Measurements from ENCODE around the gene CCL19. TPM values are rescaled to one million over a fixed set of nuclear protein-coding genes. Genes with fewer than 3 reads are reported as not detected.
A peak's percentile ranks its signal among the peaks of the same experiment; 100 is the strongest.

CCL19 gene
- polyA plus RNA-seq, 1 donor, result 3.9 TPM

- Histone ChIP-seq H3K4me1 (ENCODE audit: control insufficient read depth, insufficient read depth, low read length) (peaks cover 9% of the 10 kb centered on the region), H3K4me3 (ENCODE audit: low read length) (peak overlapping the region; percentile 92), H3K27ac (ENCODE audit: low read length) (peak overlapping the region; percentile 83), H3K9me3 (ENCODE audit: control insufficient read depth, low read depth, low read length) (no peaks in the 10 kb centered on the region), H3K36me3 (ENCODE audit: control insufficient read depth, insufficient read depth, low read length) (peaks cover 31% of the 10 kb centered on the region), H3K27me3 (ENCODE audit: control insufficient read depth, insufficient read depth, low read length) (no peaks in the 10 kb centered on the region)
- peak; percentile 75 to 86 for DNase-seq
- WGBS (ENCODE audit: insufficient coverage, low lambda C conversion rate), result no CpG with 5 or more reads among the region's 18 CpGs
Observed at GRCh38 chr9:34664281-34665066, 26.6 kb downstream of the CCL19 start.

DNA sequence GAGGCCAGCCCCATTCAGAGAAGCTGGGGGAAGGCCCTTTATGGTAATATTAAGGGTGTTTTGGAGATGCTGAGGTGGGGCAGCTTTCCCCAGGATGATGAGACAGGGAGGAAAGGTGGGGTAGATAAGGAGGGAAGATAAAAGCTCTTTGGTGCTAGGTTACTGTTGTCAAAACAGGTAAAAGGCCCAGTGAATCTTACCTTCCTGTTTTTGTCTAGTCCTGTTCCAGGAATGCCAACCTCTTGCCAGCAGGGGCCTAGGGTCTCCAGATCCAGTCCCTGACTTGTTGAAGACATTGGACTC lies 27.8 kb downstream of the CCL19 start:
- H3K27me3 ChIP-seq (ENCODE audit: control insufficient read depth, insufficient read depth, low read length), result no peaks in the 10 kb centered on the region
- peaks cover 31% of the 10 kb centered on the region for H3K36me3 ChIP-seq (ENCODE audit: control insufficient read depth, insufficient read depth, low read length)
- H3K4me1 ChIP-seq (ENCODE audit: control insufficient read depth, insufficient read depth, low read length), result peaks cover 9% of the 10 kb centered on the region
- no peak overlapping the region for H3K4me3 ChIP-seq (ENCODE audit: low read length)
- H3K9me3 ChIP-seq (ENCODE audit: control insufficient read depth, low read depth, low read length), result no peaks in the 10 kb centered on the region
- no peak for DNase-seq
- H3K27ac ChIP-seq (ENCODE audit: low read length), result no peak overlapping the region

DNA sequence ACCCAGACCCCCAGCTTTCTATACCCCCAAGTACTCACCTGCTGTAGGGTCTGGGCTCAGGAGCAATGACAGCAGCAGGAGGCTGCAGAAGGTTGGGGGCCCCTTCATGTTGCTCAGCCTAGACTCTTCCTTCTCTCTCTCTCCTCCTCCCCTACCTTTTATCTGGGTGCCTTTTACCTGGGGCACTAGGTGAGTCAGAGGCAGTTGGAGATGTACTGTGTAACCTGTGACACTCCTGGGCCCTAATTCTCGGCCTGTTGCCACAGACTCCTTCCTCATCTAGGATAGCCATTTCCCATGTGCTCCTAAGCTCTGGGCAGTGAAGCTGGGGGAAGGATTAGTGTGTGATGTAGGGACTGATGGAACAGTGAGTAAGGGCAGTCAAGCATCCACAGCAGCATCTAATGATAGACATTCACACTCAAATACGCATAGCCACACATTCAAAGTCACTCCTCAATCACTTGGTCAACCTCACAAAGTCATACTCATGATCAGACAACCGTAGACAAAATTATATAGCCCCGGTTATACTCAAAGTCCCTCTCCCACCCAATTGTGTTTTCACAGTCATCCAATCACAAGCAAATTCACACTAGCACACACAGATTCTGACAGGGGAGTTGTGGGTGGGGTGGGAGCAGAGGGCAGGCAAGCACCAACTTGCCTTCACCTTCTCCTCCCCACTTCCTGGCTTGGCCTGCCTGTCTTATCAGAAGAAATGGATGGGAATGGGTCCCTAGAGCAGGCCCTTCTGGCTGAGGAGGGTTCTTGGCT lies 28.4 kb downstream of the CCL19 start, which contains the start of gene CCL27:
Gene CCL27, minus strand, starts transcription at position 132 of the 777 bp plus-strand sequence. Its CDS starts 24 bp downstream, at position 108.
- peaks cover 9% of the 10 kb centered on the region for H3K4me1 ChIP-seq (ENCODE audit: control insufficient read depth, insufficient read depth, low read length)
- no peaks in the 10 kb centered on the region for H3K27me3 ChIP-seq (ENCODE audit: control insufficient read depth, insufficient read depth, low read length)
- H3K4me3 ChIP-seq (ENCODE audit: low read length), result no peak within 1 kb of the TSS
- no peaks in the 10 kb centered on the region for H3K9me3 ChIP-seq (ENCODE audit: control insufficient read depth, low read depth, low read length)
- no CpG with 5 or more reads among the region's 4 CpGs for WGBS (ENCODE audit: insufficient coverage, low lambda C conversion rate)
- H3K36me3 ChIP-seq (ENCODE audit: control insufficient read depth, insufficient read depth, low read length), result peaks cover 28% of the 10 kb centered on the region
- H3K27ac ChIP-seq (ENCODE audit: low read length), result no peak within 1 kb of the TSS
- DNase-seq, result no peak

GRCh38 chr9:34659592-34660253 lies 31.4 kb downstream of the CCL19 start:
- Histone ChIP-seq H3K4me3 (ENCODE audit: low read length) (no peak overlapping the region), H3K4me1 (ENCODE audit: control insufficient read depth, insufficient read depth, low read length) (peaks cover 4% of the 10 kb centered on the region), H3K9me3 (ENCODE audit: control insufficient read depth, low read depth, low read length) (no peaks in the 10 kb centered on the region), H3K27ac (ENCODE audit: low read length) (no peak overlapping the region), H3K27me3 (ENCODE audit: control insufficient read depth, insufficient read depth, low read length) (no peaks in the 10 kb centered on the region), H3K36me3 (ENCODE audit: control insufficient read depth, insufficient read depth, low read length) (peaks cover 35% of the 10 kb centered on the region)
- no peak for DNase-seq
- WGBS (ENCODE audit: insufficient coverage, low lambda C conversion rate), result no CpG with 5 or more reads among the region's 8 CpGs

DNA sequence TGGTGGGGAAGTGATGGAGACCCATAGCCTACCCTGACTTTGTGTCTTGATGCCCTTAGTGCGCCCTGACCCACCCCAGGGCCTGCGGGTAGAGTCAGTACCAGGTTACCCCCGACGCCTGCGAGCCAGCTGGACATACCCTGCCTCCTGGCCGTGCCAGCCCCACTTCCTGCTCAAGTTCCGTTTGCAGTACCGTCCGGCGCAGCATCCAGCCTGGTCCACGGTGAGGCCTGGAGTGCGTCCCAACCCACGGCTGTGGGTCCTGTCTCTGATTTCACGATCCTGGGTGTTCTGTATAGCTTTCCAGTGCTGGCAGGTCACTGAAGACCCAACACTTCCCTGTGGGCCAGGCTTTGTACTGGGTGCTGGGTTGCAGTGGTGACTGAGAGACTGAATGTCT lies 32.6 kb downstream of the CCL19 start:
- Histone ChIP-seq H3K36me3 (ENCODE audit: control insufficient read depth, insufficient read depth, low read length) (peaks cover 35% of the 10 kb centered on the region), H3K4me1 (ENCODE audit: control insufficient read depth, insufficient read depth, low read length) (peaks cover 12% of the 10 kb centered on the region), H3K4me3 (ENCODE audit: low read length) (no peak overlapping the region), H3K27ac (ENCODE audit: low read length) (no peak overlapping the region), H3K9me3 (ENCODE audit: control insufficient read depth, low read depth, low read length) (no peaks in the 10 kb centered on the region), H3K27me3 (ENCODE audit: control insufficient read depth, insufficient read depth, low read length) (no peaks in the 10 kb centered on the region)
- WGBS (ENCODE audit: insufficient coverage, low lambda C conversion rate), result no CpG with 5 or more reads among the region's 14 CpGs
- no peak for DNase-seq

- peaks cover 25% of the 10 kb centered on the region for H3K4me1 ChIP-seq (ENCODE audit: control insufficient read depth, insufficient read depth, low read length)
- no peaks in the 10 kb centered on the region for H3K27me3 ChIP-seq (ENCODE audit: control insufficient read depth, insufficient read depth, low read length)
- H3K36me3 ChIP-seq (ENCODE audit: control insufficient read depth, insufficient read depth, low read length), result peaks cover 25% of the 10 kb centered on the region
- no peak overlapping the region for H3K27ac ChIP-seq (ENCODE audit: low read length)
- no peak for DNase-seq
- no peaks in the 10 kb centered on the region for H3K9me3 ChIP-seq (ENCODE audit: control insufficient read depth, low read depth, low read length)
- WGBS (ENCODE audit: insufficient coverage, low lambda C conversion rate), result no CpG with 5 or more reads among the region's 5 CpGs
- H3K4me3 ChIP-seq (ENCODE audit: low read length), result no peak overlapping the region
Observed at GRCh38 chr9:34656992-34657391, 34.1 kb downstream of the CCL19 start.

GRCh38 chr9:34655394-34655793 lies 35.7 kb downstream of the CCL19 start:
- Histone ChIP-seq H3K4me1 (ENCODE audit: control insufficient read depth, insufficient read depth, low read length) (peaks cover 36% of the 10 kb centered on the region), H3K9me3 (ENCODE audit: control insufficient read depth, low read depth, low read length) (no peaks in the 10 kb centered on the region), H3K27ac (ENCODE audit: low read length) (no peak overlapping the region), H3K4me3 (ENCODE audit: low read length) (no peak overlapping the region), H3K36me3 (ENCODE audit: control insufficient read depth, insufficient read depth, low read length) (peaks cover 15% of the 10 kb centered on the region), H3K27me3 (ENCODE audit: control insufficient read depth, insufficient read depth, low read length) (no peaks in the 10 kb centered on the region)
- no CpG with 5 or more reads among the region's 5 CpGs for WGBS (ENCODE audit: insufficient coverage, low lambda C conversion rate)
- no peak for DNase-seq

- no CpG with 5 or more reads among the region's 11 CpGs for WGBS (ENCODE audit: insufficient coverage, low lambda C conversion rate)
- Histone ChIP-seq H3K27ac (ENCODE audit: low read length) (peak overlapping the region; percentile 53), H3K4me1 (ENCODE audit: control insufficient read depth, insufficient read depth, low read length) (peaks cover 36% of the 10 kb centered on the region), H3K9me3 (ENCODE audit: control insufficient read depth, low read depth, low read length) (no peaks in the 10 kb centered on the region), H3K4me3 (ENCODE audit: low read length) (no peak overlapping the region), H3K27me3 (ENCODE audit: control insufficient read depth, insufficient read depth, low read length) (no peaks in the 10 kb centered on the region), H3K36me3 (ENCODE audit: control insufficient read depth, insufficient read depth, low read length) (peaks cover 15% of the 10 kb centered on the region)
- DNase-seq, result peak in 1 of 2 donors; percentile 34
Observed at GRCh38 chr9:34654323-34655051, 36.6 kb downstream of the CCL19 start.

DNA sequence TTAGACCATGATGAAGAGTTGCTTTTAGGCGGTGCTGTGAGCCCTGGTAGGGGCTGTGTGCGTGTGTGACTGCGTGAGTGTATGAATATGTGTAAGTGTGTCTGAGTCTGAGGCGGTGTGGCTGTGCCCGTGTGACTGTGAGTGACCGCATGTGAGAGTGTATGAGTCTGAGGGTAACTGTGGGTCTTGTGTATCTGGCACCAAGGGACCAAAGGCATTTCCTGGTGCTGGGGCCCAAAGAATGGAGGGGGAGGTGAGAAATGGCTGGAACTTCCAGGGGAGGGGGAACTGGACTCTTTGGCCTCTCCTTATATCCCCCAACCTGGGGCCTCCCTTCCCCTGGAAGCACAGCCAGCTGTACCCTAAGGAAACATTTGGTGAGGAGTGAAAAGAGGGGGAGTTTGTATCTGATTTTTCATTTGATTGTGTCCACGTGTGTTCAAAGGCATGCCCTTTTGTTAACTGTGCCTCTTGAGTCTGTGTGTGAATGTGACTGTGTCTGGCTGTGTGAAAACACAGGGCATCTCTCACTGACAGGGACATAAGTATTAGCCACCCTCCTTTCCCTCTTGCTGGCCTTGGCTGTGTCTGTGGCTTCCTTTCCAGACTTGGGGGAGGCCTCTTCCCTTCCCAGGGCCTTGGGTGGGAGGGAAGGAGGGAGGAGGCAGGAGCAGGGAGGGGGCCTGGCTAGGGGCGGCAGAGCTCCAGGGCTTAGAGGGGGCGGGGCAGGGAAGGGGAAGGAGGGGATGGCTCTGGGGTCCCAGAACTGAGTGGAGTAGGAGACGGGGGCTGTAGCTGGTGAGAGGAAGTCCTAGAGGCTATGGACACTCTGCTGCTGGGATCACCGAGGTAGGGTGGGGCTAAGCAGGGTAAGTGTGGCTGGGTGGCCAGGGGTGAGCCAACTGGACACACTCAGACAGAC lies 37.7 kb downstream of the CCL19 start:
- peak overlapping the region; percentile 75 for H3K27ac ChIP-seq (ENCODE audit: low read length)
- H3K27me3 ChIP-seq (ENCODE audit: control insufficient read depth, insufficient read depth, low read length), result no peaks in the 10 kb centered on the region
- peak in 1 of 2 donors; percentile 43 for DNase-seq
- H3K4me1 ChIP-seq (ENCODE audit: control insufficient read depth, insufficient read depth, low read length), result peaks cover 40% of the 10 kb centered on the region
- peaks cover 26% of the 10 kb centered on the region for H3K36me3 ChIP-seq (ENCODE audit: control insufficient read depth, insufficient read depth, low read length)
- H3K4me3 ChIP-seq (ENCODE audit: low read length), result no peak overlapping the region
- WGBS (ENCODE audit: insufficient coverage, low lambda C conversion rate), result no CpG with 5 or more reads among the region's 11 CpGs
- H3K9me3 ChIP-seq (ENCODE audit: control insufficient read depth, low read depth, low read length), result no peaks in the 10 kb centered on the region
